CD4-positive, alpha-beta T cell treated with Interleukin-10 for 1 hour (primary cell): ENCODE results near the gene SLC25A19.

Experiments
- DNase-seq: peaks from one replicate; pipeline ENCODE4 v3.0.0-alpha.2; 2020

The SLC25A19 gene

DNA sequence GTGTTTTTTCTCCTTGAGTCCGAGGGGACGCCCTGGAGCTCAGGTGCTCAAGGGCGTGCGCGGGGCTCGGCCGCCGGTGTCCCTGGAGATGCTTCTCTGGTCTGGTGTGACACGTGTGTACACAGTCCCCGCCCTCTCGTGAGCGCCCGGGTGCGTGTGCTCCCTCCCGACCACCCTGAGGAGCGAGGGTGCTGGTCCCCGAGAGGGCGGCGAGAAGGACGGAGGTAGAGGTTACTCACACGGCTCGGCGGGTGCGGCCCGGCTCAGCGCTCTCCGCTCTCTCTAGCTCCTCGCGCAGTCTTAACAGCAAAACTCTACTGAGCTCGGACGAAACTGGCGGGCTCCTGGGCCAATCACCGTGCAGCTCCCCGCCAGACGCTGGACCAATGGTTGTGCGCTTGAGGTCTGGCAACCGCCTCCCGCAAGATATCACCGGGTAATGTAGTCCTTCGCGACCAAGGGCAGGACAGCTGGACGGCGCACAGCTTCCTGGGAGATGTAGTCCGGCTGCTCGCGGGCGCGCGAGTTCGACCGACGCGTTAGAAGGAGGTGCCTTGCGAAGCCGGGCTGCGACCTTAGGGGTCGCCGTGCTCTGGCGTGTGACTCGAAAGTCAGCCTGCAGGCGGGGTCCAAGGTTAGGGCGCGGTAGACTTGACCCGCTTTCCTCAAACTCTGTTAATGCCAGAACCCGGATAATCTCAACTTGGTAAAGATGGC lies at the start of gene SLC25A19:
Gene SLC25A19 (minus strand): TSS at position 319 of the 717 bp plus-strand sequence. CDS start 2,669 bp downstream, outside the sequence.
- peak; percentile 98 for DNase-seq

DNA sequence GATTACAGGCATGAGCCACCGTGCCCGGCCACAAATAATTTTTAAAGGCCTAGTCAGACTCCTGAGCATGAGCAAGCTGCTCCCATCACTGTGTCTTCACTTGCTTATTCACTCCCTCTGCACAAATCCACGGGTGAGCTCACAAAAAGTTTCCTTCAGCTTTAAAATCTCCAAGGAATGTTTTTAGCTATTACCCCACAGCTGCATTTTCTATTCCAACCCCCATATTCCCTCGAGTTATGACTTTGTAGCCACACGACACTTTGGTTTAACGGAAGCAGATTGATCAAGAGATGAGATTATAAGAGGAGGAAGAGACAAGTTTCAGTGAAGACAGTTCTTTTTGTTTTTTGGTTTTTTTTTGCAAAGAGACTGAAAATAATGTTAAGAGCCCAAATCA lies 49.1 kb upstream of the SLC25A19 start:
- DNase-seq: peak; percentile 27

- DNase-seq: no peak
These were observed 46.1 kb upstream of the SLC25A19 start for GRCh38 chr17:75335315-75335714.

DNA sequence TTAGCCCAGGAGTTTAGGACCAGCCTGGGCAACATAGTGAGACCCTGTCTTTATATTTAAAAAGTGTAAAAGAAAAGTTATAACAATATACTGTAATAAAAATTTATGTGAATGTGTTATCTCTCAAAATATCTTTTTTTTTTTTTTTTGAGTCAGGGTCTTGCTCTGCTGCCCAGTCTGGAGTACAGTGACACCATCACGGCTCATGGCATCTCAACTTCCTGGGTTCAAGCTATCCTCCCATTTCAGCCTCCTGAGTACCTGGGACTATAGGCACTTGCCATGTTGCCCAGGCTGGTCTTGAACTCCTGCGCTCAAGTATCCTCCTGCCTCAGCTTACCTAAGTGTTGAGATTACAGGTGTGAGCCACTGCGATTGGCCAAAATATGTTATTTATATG lies 45.5 kb upstream of the SLC25A19 start:
- DNase-seq: no peak

DNA sequence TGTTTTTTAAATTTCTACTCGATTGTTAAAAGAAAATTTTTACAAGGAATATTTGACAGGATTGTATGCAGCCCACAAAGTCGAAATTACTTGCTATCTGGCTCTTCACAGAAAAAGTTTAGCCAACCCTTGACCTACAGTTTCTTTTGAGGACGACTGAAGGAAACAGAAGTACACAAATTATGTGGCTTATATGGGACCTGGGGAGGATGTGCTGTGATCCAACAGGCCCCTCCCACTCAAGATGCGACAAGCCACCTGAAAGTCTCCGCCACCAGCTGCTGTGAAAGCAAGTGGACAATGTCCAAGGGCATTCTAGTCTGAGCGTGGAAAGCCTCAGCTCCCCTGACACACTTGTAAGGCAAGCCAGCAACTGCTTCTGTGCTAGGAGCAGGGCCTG lies 42.4 kb upstream of the SLC25A19 start:
- DNase-seq: no peak

- no peak for DNase-seq
These were observed 38.5 kb upstream of the SLC25A19 start for GRCh38 chr17:75327757-75328156.

DNA sequence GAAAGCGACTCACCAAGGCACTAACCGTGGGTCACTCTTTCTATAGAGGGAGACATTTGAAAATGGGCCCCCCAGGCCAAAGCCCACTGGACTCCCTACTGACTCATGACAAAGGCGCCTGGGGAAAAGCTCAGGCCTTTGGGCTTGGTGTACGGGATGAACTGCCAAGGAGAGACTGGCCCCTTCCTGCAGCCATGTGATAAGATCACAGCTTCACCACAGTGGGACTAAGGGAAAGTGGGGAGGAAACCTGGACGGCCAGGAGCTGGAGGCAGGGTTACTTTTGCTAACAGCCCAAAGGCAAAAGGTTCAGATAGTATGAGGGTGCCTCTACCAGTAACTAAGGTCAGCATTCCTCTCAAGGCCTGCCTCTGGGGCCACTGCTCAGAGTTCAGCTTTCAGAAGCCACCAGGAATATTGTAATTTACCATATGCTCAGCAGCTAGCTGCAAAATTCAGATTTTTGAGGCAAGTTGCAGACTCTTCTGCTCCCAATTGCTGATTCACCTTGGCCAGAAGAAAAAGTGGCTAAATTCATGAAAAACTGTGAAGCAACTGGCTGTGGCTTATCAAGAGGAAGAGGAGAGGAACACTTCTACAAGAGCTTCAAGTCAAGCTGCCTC lies 37.1 kb upstream of the SLC25A19 start:
- no peak for DNase-seq

DNA sequence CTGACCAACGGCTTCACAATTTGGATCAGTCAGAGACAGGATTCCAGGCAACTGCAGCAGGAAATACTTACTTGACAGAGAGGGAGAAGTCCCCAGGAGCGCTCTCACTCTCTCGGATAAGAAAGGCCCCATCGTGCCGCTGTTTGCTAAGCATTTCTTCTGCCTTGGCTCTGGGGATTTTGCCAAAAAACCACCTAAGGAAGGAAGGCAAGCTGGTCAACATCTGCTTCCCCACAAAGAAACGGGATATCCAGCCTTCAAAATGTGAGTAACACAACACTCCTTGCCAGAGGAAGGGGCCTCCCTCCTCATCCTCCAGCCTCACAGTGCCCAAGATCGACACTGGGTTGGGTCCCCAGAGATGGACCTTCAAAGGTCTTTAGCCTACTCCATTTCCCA lies 36.6 kb upstream of the SLC25A19 start:
- DNase-seq: no peak

DNA sequence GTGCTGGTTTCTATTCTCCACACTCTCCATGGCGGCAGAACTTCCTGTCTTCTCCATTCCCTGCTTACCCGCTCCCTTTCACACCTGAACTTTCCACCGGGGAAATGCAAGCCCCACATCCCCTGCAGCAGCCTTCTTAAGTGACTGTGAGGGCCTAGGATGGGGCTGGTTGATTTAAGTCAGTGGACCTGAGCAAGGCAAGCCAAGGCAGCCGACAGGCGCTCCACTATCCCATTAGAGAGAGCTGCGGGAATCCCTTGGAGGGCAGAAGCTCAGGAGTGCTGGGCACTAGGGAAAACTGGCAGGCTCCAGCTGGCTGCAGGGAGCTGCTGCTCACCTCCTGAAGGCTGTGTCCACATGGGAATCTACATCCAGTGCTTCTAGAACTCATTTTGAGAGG lies 36.1 kb upstream of the SLC25A19 start:
- DNase-seq: no peak

- DNase-seq: no peak
These were observed 32.3 kb upstream of the SLC25A19 start for GRCh38 chr17:75321506-75321905.

DNA sequence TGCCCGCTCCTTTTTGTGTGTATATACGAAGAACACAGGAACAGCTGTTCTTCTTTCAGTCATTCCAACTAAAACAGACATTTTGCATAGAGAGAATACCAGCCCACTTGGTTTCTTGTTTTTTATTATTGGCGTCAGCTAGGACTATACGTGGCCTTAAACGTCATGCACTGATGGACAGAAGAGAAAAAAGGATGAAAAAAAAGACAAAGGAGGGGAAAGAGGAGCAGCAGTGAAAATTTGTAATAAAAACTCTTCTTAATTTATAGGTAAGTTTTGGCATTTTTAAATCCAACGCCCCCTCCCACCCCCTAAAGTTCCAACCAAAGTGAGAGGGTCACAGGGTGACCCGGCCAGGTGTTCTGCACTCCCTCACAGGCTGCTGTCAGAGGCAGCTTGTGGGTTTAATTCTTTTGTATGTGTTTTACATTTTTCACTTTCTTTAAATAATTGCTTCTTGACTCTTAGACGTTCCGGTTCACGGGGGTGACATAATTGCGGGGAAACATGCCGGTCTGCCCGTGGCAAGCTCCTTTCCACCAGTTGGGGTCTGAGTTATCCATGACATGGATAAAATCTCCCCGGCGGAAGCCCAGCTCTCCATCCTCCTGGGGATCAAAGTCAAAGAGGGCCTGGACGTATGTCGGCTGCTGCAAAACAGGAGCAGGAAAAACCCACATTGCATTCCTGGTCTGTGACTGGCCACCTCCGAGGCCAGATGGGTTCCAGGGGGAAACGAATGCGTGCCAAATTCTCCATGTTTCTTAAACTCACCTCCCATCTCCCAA lies 30.9 kb upstream of the SLC25A19 start:
- DNase-seq: no peak

DNA sequence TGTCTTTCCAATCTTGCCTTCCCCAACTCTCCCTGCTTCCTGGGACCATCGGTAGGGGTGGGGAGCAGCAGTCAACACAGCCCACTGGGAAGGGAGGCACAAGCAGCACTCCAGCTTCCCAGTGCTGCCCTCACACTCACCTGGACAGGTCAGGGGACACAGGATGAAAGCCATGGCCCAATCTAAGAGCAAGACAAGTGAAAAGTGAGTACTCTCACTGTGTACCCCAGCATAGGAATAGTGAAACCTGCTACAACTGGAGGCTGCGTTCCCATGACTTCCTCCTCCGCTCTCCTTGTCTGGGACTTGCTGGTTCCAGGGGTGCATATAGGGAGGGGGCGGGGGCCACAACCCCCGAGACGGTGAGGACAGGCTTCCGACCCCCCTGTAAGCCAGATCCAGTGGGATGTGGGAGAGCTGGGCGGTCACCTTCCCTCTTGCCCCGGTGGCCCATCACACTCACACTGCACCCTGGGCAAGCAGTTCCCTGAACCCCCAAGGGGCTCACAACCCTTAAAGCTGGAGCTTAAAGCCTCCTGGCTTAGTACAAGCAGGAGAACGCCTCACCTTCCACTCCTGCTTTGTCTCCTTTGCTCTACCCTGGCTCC lies 29.5 kb upstream of the SLC25A19 start:
- no peak for DNase-seq

DNA sequence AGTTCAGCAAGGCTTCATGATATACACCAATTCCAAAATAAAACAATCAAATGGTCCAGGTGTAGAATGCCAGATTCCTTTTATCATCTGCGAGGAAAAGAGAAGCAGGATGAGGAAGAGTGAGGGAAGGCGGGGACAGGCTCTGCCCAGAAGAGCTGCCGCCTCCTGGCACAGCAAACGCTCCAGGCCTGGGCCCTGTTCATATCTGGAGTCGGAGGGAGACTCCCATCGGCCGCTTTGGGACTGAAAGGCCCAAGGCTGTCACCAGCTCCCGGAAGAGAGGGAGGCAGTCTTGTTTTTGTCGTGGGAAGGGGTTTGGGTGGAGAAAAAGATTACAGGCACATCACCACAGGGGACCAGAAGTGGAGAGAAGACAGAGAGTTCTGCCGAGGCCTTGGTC lies 29.0 kb upstream of the SLC25A19 start:
- DNase-seq: no peak

GRCh38 chr17:75317671-75318070 lies 28.4 kb upstream of the SLC25A19 start:
- no peak for DNase-seq

GRCh38 chr17:75316253-75316652 lies 27.0 kb upstream of the SLC25A19 start:
- DNase-seq: no peak

DNA sequence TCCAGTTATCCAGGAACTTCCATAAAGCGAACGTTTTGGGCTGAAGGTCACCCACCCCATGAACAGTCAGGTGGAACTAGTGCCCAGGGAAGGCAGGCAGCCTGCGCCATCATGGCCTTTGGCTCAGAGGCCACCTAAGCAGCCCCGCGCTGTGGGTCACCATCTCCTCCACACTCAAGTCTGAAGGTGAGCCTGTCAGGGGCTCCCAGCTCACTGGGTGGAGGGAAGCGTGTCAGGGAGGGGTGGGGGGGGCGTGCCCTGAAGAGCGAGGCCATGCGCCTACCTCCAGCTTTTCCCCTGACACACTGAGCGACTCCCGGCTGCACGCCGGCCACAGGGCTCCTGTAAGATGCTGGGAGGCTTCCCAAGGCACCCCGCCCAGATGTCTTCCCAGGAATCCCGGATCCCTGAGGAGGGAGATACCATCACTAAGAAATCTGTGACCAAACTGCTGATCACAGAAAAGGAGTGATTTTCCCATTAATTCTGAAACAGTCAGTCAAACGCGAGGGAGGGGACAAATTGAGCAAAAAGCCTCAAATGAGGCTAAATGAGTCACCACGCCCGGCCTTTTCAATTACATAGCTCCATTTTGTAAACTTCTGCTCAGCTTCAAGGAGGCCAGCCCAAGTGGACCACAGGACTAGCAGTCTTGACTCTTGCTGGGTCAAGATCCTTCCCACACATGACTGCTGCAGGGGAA lies 26.5 kb upstream of the SLC25A19 start:
- no peak for DNase-seq

- no peak for DNase-seq
These were observed 24.8 kb upstream of the SLC25A19 start for GRCh38 chr17:75313941-75314551.

DNA sequence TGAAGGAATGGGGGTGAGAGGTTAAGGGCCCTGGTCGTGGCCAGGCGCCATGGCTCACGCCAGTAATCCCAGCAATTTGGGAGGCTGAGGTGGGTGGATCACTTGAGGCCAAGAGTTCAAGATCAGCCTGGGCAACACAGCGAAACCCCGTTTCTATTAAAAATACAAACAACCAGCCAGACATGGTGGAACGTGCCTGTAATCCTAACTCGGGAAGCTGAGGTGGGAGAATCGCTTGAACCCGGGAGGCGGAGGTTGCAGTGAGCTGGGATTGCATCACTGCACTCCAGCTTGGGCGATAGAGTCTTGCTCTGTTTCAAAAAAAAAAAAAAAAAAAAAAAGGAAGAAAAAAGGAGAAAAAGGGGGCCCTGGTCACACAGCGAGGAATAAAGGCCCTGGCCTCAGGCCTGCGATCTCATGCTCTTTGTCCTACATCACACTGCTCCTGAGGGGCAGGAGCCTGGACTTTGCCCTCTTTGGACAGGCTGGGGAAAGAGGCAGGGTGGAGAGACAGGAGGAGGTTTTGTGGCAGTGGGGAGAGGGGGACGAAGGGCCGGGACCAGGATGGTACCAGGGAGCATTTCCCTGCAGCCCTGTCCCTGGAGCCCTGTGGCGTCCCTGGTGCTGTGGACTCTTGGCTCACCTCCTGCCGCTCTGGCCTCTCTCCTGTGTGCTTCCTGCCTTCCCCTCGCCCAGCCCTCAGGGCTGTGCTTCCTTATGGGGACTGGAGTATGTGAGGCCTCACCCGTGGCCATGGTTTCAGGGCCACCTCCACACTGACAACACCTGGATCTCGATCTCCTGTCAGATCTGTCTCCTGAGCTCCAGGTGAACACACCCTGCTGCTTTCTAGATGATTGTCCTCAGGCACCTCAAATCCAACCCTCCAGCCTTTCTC lies 19.7 kb upstream of the SLC25A19 start:
- DNase-seq: no peak

DNA sequence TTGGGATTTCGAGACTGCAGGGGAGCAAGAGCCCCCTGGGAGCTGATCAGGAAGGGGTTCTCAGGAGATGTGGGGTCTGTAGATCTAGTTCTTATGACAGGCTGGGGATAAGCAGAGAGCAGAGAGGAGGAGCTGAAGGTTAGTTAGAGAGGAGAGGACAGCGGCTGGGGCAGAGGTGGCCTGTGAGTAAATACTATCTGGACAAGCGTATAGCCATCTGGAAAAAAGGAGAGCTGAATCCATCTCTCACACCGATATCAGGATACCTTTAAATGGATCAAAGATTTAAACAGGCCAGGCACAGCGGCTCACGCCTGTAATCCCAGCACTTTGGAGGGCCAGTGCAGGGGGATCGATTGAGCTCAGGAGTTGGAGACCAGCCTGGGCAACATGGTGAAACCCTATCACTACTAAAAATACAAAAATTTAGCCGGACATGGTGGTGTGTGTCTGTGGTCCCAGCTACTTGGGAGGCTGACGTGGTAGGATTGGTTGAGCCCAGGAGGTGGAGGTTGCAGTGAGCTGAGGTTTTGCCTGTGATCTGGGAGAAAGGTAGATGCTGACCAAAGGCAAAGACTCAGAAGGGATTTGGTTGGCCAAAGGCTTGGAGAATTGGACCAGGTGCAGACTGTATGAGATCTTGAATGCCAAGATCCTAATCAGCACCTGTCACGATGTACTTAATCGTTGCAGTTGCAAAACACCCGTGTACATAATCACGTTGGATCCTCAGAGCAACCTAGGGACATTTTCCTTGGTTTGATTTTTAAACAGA lies 18.9 kb upstream of the SLC25A19 start:
- no peak for DNase-seq

DNA sequence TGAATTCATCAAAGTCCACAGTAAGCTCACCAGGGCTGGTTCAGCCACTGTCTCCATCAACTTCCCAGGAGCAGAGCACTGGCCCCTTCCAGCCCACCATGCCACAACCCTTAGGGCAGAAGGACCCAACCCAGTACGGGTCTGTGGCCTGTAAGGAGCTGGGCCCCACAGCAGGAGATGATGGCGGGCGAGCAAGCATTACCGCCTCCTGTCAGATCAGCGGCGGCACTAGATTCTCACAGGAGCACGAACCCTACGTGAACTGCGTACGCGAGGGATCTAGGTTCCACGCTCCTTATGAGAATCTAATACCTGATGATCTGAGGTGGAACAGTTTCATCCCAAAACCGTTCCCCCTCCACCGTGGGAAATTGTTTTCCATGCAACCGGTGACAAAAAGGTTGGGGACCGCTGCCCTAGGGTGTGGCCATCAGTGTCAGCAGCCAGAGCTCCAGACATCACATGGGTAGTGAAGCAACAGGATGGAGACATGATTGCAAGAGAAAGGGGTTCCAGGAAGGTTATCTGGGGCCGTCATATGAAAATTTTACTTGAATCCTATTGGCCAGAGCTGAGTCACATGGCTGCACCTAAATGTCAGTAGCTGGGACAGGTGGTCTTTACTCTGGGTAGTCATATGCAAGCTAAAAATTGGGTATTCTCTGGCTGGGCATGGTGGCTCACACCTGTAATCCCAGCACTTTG lies 12.4 kb upstream of the SLC25A19 start:
- no peak for DNase-seq
